CD14-positive monocyte (primary cell): Measurements from ENCODE around the gene F7. TPM values are rescaled to one million over a fixed set of nuclear protein-coding genes. Genes with fewer than 3 reads are reported as not detected.

Experiments used
- DNase-seq, 3 donors: peaks; one replicate each; pipeline ENCODE4 v3.0.0-alpha.2; 2011 to 2022
- H2AFZ ChIP-seq: 2 replicates; pipeline ENCODE4 v1.6.0; 2012; ENCODE audit warnings: mild to moderate bottlenecking, low read depth, low read length, inconsistent platforms; ENCODE audit not compliant: insufficient read depth, poor library complexity, severe bottlenecking
- H3K27ac ChIP-seq, 2 donors: 1 replicate in 1 of 2; 2 replicates in 1 of 2; pipeline ENCODE4 v1.5.1; 2012 to 2013; ENCODE audit warnings: low read length in 2 of 2, control low read depth in 1 of 2, inconsistent platforms in 1 of 2, low read depth in 1 of 2, mild to moderate bottlenecking in 1 of 2
- H3K27me3 ChIP-seq, 2 donors: one replicate each; pipeline versions ENCODE4 v1.6.0 to v1.6.1; 2011 to 2013; ENCODE audit warnings: low read length in 2 of 2; ENCODE audit not compliant: control insufficient read depth in 2 of 2, insufficient read depth in 2 of 2
- H3K36me3 ChIP-seq, 2 donors: replicated peaks in 1 of 2; 1 replicate in 1 of 2; 2 replicates in 1 of 2; pipeline versions ENCODE4 v1.5.1 to v1.6.1; 2012 to 2013; ENCODE audit warnings: low read length in 2 of 2, control low read depth in 1 of 2, inconsistent platforms in 1 of 2, mild to moderate bottlenecking in 1 of 2; ENCODE audit not compliant: insufficient read depth in 2 of 2, control insufficient read depth in 1 of 2
- H3K4me1 ChIP-seq, 2 donors: 1 replicate in 1 of 2; 2 replicates in 1 of 2; pipeline versions ENCODE4 v1.5.1 to v1.6.1; 2012 to 2013; ENCODE audit warnings: low read length in 2 of 2, control low read depth in 1 of 2, inconsistent platforms in 1 of 2, mild to moderate bottlenecking in 1 of 2, moderate library complexity in 1 of 2; ENCODE audit not compliant: insufficient read depth in 2 of 2, control insufficient read depth in 1 of 2
- H3K4me2 ChIP-seq: replicated peaks from 2 replicates; pipeline ENCODE3; 2012; ENCODE audit warnings: low read length, moderate library complexity, mild to moderate bottlenecking; ENCODE audit not compliant: poor library complexity, severe bottlenecking; ENCODE audit errors: extremely low read depth
- H3K4me3 ChIP-seq, 3 experiments: fragments of 200-600 bp in 1 of 3; sonication (generic) in 1 of 3; replicated peaks in 1 of 3; 1 replicate in 2 of 3; 2 replicates in 1 of 3; pipeline ENCODE4 v1.5.1; 2011 to 2013; ENCODE audit warnings: low read length in 3 of 3, mild to moderate bottlenecking in 3 of 3, control low read depth in 2 of 3, low read depth in 2 of 3, inconsistent platforms in 1 of 3, moderate library complexity in 1 of 3
- H3K79me2 ChIP-seq: 2 replicates; pipeline ENCODE4 v1.6.0; 2012; ENCODE audit warnings: mild to moderate bottlenecking, control low read depth, inconsistent platforms, low read length, moderate library complexity; ENCODE audit not compliant: insufficient read depth
- H3K9ac ChIP-seq: 2 replicates; pipeline ENCODE4 v1.6.0; 2017; ENCODE audit warnings: low read length, mild to moderate bottlenecking; ENCODE audit not compliant: insufficient read depth, poor library complexity, severe bottlenecking
- H3K9me3 ChIP-seq, 2 donors: replicated peaks in 1 of 2; 1 replicate in 1 of 2; 2 replicates in 1 of 2; pipeline versions ENCODE4 v1.5.1 to v1.6.1; 2012 to 2013; ENCODE audit warnings: low read length in 2 of 2, control low read depth in 1 of 2; ENCODE audit not compliant: control insufficient read depth in 1 of 2, insufficient read depth in 1 of 2
- H4K20me1 ChIP-seq: 2 replicates; pipeline ENCODE4 v1.6.0; 2012; ENCODE audit warnings: mild to moderate bottlenecking, low read length, control low read depth, moderate library complexity; ENCODE audit not compliant: insufficient read depth
- H3K27ac Mint-ChIP-seq, 7 donors: one replicate each; pipeline ENCODE4 v1.8.0; 2020; ENCODE audit warnings: mild to moderate bottlenecking in 7 of 7, mixed read lengths in 7 of 7, moderate library complexity in 6 of 7, inconsistent platforms in 2 of 7
- H3K27me3 Mint-ChIP-seq, 3 donors: one replicate each; pipeline ENCODE4 v1.8.0; 2021 to 2022; ENCODE audit warnings: low read depth in 3 of 3, mild to moderate bottlenecking in 3 of 3, mixed read lengths in 3 of 3, moderate library complexity in 3 of 3, inconsistent platforms in 1 of 3
- H3K36me3 Mint-ChIP-seq, 2 donors: one replicate each; pipeline ENCODE4 v1.8.0; 2020; ENCODE audit warnings: mixed read lengths in 2 of 2, inconsistent platforms in 1 of 2, mild to moderate bottlenecking in 1 of 2
- H3K4me1 Mint-ChIP-seq: one replicate; pipeline ENCODE4 v1.8.0; 2020; ENCODE audit warnings: mild to moderate bottlenecking, mixed read lengths
- H3K4me3 Mint-ChIP-seq, 2 donors: one replicate each; pipeline ENCODE4 v1.8.0; 2020; ENCODE audit warnings: mild to moderate bottlenecking in 2 of 2, mixed read lengths in 2 of 2, moderate library complexity in 1 of 2
- H3K9me3 Mint-ChIP-seq, 7 donors: one replicate each; pipeline ENCODE4 v1.8.0; 2020 to 2022; ENCODE audit warnings: mixed read lengths in 7 of 7, mild to moderate bottlenecking in 6 of 7, moderate library complexity in 6 of 7, inconsistent platforms in 2 of 7
- CTCF ChIP-seq: fragments of 200-600 bp; IDR thresholded peaks from one replicate; pipeline ENCODE4 v1.8.0; 2022; ENCODE audit warnings: antibody characterized with exemption, mild to moderate bottlenecking
- WGBS: methylation state at CpG from one replicate; pipeline ENCODE4 v1.1.5; 2013; ENCODE audit warnings: missing lambda C conversion rate; ENCODE audit not compliant: insufficient coverage; 5-methylcytosine and 5-hydroxymethylcytosine counted together
- intact Hi-C, 2 donors: fragments of 100-400 bp; cut with micrococcal nuclease; formaldehyde crosslinking; loops; one replicate each; pipeline versions ENCODE4 v1.15.0 to v1.15.1; 2023
- polyA plus RNA-seq, 3 donors: library from polyadenylated mRNA; depleted of rRNA in 1 of 3; unstranded in 2 of 3; stranded (reverse) in 1 of 3; fragments of 300-500 nt in 2 of 3; fragments of >200 nt in 1 of 3; fragmentation: Illumina TruSeq in 2 of 3; gene quantifications; 1 replicate in 2 of 3; 2 replicates in 1 of 3; pipeline ENCODE4 v1.2.3, GENCODE V29; 2012 to 2021

F7 gene
- polyA plus RNA-seq, 3 donors = not detected

GRCh38 chr13:113116206-113116800 lies 10.7 kb downstream of the F7 start:
- TF ChIP-seq CTCF = no peak
- WGBS = 95% methylated on average over 8 of the region's 10 CpGs
- no peak for DNase-seq

GRCh38 chr13:113116871-113117271 lies 11.3 kb downstream of the F7 start:
- no peaks in the 10 kb centered on the region for H3K36me3 Mint-ChIP-seq
- H3K27ac Mint-ChIP-seq = no peak overlapping the region
- H3K27me3 Mint-ChIP-seq = peaks cover 3 to 4% (median 4%) of the 10 kb centered on the region in 3 donors
- Histone ChIP-seq H3K4me1 (no peaks in the 10 kb centered on the region), H3K27me3 (peaks cover under 1 to 10% of the 10 kb centered on the region in 2 donors), H3K27ac (no peak overlapping the region), H3K9ac (no peak overlapping the region), H3K9me3 (no peaks in the 10 kb centered on the region), H3K4me3 (no peak overlapping the region), H3K4me2 (no peak overlapping the region), H3K79me2 (no peaks in the 10 kb centered on the region), H2AFZ (no peak overlapping the region), H4K20me1 (no peaks in the 10 kb centered on the region), H3K36me3 (no peaks in the 10 kb centered on the region)
- no peak for DNase-seq
- intact Hi-C loops = no loop called here
- H3K4me3 Mint-ChIP-seq = no peak overlapping the region
- no peak for TF ChIP-seq CTCF
- no peaks in the 10 kb centered on the region for H3K4me1 Mint-ChIP-seq
- 99% methylated on average over 8 of the region's 10 CpGs for WGBS
- H3K9me3 Mint-ChIP-seq = no peaks in the 10 kb centered on the region

More at GRCh38 chr13:113116206-113116800, 10.7 kb downstream of the F7 start:
- no peaks in the 10 kb centered on the region for H3K36me3 ChIP-seq
- Mint-ChIP-seq H3K9me3 (no peaks in the 10 kb centered on the region), H3K36me3 (no peaks in the 10 kb centered on the region), H3K4me3 (no peak overlapping the region), H3K4me1 (no peaks in the 10 kb centered on the region), H3K27me3 (peaks cover 3 to 4% (median 4%) of the 10 kb centered on the region in 3 donors), H3K27ac (no peak overlapping the region)
- H3K4me3 ChIP-seq = no peak overlapping the region
- H3K79me2 ChIP-seq = no peaks in the 10 kb centered on the region
- no peaks in the 10 kb centered on the region for H3K9me3 ChIP-seq
- H3K9ac ChIP-seq = no peak overlapping the region
- no peak overlapping the region for H3K27ac ChIP-seq
- no peaks in the 10 kb centered on the region for H4K20me1 ChIP-seq
- H2AFZ ChIP-seq = no peak overlapping the region
- no peaks in the 10 kb centered on the region for H3K4me1 ChIP-seq
- intact Hi-C loops = no loop called here
- H3K27me3 ChIP-seq = peaks cover 2 to 11% of the 10 kb centered on the region in 2 donors
- H3K4me2 ChIP-seq = no peak overlapping the region
